Non-pigmented ciliary epithelial cell (primary cell): Measurements from ENCODE around the gene FBLN2.

Source experiments
- DNase-seq: peaks from one replicate; pipeline ENCODE4 v3.0.0-alpha.2; 2010; ENCODE audit warnings: low read depth

The FBLN2 gene

DNA sequence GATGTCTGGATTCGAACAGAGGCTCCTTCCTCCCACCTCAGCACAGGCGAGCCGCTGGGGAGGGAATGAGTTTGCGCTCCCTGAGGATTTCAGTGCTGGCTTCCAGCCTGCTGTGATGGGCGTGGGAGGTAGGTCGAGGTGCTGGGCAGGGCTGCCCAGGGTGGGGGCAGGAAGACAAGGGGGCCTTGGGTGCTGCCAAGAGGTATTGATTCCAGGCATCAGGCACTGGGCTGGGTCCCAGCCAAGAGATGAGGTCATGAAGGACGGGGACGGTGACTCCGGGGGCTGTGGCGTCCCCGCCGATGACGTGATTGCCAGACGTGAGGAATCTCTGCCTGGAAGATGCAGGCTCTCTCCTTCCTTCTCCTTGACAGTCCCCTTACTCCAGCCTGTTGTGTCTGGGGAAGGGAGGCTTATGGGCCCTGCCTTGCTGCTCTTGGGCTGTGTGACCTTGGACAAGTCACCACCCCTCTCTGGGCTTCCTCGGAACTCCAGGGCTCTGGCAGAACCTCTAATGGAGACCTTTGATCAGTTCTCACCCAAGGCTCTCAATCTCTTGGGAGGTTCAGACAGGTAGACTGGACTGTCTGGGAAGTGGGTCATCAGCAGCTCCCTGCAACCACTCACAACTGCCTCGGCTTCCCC lies 116.8 kb downstream of the FBLN2 start:
- no peak for DNase-seq

DNA sequence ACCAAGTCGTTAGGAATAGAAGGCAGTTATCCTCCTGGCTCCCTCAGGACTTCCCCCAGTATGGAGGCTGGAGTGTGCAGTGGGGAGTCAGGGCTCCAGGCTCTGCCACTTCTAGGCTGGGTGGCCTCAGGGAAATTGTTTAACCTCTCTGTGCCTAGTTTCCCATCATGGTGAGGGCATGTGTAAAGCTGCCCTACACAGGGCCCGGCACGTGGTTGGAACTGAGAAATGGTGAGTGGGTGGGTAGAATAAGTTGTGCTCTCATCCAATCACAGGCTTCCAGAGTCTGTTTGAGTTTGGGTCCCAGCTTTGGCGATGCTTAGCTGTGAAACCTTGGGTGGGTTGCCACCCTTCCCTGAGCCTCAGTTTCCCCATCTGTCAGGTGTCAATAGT lies 117.3 kb downstream of the FBLN2 start:
- no peak for DNase-seq

DNA sequence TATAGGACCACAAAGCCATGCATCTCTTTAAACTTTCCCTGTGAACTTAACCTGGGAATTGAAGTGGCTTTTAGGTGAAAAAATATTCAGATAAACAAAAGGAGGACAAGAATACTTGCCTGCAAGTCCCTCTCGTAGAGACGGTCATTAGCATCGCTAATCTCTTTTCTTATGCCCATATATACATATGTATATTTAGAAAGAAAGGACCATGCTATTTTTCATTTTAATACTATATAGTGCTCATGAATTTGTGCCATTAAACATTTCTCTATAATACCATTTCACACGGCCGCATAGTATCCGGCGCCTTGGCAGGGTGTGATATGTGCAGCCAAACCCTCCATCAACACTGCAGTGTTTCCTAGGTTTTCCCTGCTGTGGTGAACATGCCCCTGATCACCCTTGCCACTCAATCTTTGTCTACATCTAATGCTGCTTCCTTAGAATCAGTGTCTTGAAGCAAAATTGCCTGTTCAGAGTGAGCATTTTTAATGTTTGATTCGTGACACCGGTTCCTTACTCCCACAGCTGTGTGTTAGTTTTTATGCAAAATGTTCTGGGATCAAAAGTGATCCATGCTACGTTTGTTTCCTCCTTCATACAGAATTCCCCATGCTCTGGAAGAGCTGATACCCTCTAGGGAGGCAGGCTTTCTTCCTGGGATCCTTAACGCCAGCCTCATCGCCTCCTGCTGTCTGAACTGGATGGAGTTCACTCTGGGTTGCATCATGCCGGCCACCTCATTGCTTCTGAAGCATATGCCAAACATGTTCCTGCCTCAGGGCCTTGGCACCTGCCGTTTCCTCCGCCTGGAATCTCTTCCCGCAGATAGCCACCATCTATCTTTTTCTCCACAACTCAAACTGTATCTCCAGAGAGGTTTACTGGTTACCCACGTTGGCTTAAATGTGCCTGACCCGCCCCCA lies 118.1 kb downstream of the FBLN2 start:
- no peak for DNase-seq

DNA sequence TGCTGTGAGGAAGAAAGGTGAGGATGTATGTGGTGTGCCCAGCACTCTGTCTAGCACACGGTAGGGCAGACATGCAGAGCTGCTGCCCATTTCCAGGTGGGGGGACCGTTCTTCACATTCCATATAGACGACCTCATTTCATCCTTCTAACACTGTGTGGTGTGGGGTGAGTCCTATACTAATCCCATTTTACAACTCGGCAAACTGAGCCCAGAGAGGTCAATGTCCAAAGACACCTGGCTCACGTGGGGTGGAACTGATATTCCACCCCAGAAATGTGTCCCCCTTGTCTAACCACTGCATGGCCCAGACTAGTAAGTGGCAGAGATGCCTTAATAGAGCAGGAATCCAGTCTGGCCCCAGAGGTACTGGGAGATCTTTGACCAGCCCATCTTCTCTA lies 119.2 kb downstream of the FBLN2 start:
- DNase-seq: no peak

DNA sequence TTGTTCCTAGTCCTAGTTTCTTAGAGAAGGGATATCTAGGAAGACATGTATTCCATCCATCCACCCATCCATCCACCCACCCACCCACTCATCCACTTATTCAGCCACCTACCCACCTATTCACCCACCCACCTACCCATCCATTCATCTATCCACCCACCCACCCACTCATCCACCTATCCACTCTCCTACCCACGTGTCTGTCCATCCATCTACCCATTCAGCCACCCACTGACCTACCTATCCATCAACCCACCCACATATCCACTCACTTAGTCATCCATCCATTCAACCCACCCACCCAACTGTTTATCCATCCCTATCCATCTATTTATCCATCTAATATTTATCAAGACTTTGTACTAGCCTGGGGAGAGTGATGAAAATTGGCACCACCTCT lies 120.5 kb downstream of the FBLN2 start:
- DNase-seq: no peak

DNA sequence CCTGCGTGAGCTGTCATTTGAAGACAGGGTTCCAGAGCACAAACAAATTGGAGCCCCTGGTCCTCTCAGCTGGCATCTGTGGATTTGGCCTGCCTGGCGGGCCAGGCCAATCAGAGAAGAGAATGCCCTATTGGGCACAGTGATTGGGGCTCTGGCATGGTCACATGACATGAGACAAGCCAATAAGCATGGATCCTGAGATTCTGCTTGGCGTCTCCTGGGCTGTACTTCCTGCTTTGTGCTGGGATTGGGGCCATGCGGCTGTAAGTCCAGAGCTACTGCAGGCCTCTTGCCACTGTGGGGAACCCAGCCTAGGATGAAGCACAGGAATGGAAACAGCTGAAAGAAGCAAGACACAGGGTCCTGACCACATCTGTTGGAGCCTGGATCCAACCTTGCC lies 121.4 kb downstream of the FBLN2 start:
- no peak for DNase-seq

DNA sequence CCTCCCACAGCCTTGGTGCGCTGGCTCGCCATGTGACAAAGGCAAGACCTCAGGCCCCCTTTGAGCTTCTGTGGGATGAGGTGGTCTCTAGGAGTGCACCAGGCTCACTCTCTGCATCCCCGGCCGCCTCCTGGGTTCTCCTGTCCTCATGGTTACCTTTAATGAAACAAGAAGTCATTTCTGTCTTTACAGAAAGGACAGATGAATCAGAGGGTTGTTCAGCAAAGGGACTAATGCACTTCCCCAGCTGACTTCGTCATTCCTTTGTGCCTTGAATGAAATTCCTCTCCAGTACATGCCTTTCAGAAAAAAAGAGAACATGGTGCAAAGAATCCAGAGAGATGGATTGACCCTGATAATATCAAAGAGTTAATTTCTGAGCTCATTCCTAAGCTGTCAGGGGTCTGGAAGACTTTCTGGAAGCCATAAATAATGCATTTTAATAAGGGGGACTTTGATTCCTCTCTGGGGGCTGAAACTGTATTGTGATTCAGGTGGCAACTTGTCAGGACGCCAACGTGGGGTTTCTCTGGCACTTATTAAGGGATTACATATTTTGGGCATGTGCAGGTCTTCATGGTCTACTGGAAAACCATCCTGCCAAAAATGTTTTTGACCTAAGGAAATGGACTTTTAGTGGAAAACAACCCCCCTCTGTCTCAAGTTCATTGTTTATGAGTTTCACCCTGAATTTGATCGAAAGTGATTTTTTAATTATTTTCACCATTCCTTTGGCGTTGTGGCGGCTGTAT lies 122.7 kb downstream of the FBLN2 start:
- DNase-seq: no peak

DNA sequence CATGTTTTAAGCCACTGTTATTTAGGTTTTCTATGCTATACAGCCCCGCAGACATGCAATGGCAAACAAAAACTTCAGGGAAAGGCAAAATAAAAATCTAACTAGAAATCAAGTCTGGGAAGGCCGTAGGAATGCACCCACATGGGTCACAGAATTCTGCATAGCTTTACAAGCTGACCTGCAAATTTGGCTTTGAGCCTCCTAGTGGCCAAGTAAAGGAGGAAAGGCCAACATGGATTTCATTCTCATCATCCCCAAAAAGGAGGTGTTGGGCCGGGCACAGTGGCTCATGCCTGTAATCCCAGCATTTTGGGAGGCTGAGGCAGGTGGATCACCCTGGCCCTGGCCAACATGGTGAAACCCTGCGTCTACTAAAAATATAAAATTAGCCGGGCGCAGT lies 124.3 kb downstream of the FBLN2 start:
- no peak for DNase-seq

DNA sequence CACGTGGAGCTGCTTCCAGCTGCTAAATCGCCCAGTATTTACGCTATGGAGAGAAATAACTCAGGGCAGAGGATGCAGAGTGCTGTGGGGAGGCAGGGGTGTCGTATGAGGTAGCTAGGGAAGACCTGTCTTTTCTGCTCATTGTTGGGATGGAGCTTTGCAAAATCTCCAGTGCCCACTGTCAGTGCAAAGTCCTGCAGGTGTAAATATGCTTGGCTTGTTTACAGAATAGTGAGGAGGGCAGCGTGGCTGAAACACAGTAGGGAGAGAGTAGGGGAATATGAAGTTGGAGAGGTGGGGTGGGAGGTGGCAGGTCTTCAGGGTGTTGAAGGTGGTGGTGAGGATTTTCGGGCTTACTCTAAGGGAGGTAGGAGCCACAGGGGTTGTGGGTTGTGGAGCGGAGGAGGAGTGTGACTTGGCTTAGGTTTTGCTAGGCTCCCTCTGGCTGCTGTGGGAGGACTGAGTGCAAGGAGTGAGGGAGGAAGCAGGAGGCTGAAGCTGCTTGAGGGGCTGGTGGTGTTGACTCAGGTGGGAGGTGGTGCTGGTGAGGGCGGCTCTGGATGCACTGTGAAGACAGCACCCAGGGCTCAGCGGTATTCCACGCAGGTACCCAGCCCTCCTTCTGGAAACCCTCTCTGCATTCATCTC lies 125.7 kb downstream of the FBLN2 start:
- no peak for DNase-seq

DNA sequence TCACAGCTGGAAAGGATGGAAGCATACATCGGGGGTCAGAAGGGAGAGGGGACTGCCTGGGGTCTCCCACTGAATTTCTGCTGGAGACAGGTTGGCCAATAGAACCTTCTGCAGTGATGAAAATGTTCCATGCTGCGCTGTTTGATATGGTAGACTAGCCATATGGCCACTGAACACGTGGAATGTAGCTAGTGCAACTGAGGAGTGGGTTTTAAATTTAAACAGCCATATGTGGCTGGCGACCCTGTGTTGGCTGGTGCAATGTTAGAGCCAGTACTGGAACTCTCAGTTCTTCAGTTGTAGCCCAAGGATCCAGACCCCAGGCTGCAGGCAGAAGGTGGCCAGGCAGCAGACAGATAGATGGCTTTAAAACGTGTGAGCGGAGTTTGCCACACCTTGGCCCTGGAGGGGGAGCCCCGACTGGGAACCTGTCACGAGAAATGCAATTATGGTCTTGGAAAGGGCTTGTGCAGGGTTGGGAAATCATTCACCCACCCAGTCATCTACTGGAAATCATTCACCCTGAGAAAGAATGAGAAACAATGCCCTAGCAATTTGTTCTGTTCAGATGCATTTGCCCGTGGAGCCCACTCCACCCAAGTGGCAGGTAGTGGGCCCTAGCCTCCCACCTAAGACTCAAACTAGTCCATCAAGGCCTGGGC lies 127.6 kb downstream of the FBLN2 start:
- no peak for DNase-seq

DNA sequence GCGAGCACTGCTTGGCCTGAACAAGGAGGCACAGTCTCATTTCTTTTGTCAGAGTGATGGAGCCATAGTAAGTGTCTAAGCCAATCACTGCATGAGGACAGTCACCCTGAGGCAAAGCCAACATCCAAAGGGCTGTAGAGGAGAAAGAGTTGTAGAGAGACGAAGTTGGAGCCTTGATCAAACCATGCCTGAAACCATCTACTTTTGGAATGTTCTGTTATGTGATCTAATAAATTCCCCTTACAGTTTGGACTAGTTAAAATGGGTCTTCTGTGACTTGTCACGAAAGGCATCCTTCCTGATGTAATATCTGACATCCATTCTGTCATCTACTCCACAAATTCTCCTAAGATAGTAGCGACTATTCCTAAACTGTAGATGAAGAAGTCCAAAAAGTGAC lies 128.3 kb downstream of the FBLN2 start:
- DNase-seq: no peak

DNA sequence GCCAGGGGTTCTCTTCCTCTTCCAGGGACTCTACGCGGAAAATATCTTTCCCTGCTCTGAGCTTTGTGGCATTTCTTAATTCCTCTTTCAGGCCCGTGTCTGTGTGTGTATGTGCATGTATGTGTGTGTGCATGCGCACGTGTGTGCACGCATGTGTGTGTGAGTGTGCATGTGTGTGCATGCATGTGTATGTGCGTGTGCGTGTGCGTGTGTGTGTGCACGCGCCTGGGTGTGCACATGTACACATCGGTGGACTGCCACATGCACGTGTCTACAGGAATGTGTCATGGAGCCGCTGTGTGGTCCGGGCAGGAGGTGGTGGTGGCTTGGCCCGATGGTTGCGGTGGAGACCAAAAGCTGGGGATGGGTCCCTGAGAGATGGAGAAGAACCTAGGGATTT lies 133.0 kb downstream of the FBLN2 start:
- no peak for DNase-seq

DNA sequence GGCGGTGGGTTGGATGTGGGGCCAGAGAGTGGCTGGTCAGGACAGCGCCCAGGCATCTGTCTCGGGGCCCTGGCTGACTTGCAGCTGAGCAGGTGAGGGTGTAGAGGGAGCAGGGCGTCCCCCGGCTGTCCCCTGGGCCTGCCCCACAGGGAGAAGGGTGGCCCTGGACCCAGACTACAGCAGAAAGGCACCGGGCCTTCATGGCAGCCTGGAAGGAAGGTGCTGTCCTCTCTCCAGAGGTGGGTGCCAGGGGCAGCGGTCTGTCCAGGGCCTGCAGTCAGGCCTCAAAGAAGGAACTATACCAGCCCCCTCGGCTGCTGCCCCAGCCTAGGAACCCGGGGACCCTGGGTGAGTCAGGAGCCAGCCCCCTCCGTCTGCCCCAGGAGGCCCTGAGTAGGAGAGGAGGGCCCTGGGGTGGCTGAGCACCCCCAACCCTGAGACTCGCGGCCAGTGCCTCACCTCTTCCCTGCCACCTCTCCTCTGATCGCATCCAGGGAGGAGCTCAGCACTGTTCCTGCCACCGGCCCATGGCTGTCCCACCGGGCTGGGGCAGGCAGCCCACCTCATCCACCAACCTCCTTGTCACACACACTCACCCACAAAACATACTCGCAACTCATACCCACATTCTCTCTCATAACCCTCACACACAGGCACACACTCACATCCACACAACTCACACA lies 133.5 kb downstream of the FBLN2 start:
- no peak for DNase-seq

DNA sequence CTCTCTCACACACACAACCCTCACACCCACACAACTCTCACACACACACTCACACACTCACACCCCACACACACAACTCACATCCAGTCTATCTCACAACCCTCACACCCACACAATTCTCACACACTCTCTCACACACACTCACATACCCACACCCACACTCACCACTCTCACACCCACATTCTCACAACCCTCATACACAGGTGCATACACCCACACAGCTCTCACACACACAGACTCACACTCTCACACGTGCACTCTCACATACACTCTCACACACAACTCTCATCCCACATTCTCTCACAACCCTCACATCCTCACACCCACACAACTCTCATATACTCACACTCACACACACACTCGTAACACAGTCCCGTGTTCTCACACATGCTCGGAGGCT lies 134.4 kb downstream of the FBLN2 start:
- no peak for DNase-seq

DNA sequence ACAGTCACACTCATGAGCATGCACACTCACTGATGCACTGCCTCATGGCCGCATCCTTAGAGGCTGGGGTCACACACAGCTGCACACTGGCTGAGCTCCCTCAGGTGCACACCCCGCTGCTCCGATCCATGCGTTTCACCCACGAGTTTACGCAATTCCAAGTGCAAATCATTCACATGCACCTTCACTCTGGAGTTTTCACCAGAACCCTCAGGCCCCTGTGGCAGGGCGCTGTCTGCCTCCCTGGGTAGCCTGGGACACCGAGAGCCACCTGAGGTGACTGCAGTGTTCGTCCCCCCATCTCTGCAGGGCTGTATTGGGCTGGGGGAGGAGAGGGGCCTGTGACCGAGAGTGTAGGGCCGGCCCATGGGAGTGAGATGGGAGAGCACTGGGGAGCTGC lies 134.8 kb downstream of the FBLN2 start:
- DNase-seq: no peak

DNA sequence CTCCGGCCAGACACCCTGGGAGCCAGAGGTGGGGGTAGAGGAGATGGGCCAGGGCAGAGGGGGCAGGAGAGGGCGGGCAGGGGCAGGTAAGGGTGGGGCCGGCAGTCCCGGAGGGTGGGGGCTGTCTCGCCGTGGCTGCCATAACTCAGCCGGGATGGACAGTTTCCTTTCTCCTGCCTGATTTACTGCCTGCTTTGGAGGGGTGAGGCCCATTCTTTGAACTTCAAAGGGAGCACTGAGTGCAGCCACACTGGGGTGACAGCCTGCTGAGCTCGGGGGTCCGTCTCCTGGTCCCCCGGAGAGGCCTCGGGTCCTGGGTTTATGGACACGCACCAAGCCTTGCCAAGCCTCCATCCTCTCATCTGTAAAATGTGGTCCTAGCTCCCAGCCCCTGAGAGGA lies 135.4 kb downstream of the FBLN2 start:
- DNase-seq: no peak

DNA sequence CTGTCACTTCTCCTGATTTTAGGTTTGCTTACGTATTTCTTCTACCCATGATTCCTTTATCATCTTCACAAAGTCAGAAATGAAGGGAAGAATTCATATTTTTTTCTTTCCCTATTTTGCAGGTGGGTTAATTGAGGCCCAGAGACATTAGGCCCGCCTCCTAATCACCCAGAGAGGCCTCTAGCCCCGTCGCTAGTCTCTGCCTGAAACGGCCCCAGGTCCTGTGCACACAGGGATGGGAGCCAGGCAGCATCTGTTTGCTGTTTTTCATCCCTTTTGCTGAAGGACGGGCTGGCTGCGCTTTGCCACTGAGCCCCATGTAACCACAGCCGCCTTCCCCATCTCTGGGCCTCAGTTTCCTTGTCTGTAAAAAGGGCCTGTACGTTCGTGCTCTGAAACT lies 135.9 kb downstream of the FBLN2 start:
- no peak for DNase-seq

DNA sequence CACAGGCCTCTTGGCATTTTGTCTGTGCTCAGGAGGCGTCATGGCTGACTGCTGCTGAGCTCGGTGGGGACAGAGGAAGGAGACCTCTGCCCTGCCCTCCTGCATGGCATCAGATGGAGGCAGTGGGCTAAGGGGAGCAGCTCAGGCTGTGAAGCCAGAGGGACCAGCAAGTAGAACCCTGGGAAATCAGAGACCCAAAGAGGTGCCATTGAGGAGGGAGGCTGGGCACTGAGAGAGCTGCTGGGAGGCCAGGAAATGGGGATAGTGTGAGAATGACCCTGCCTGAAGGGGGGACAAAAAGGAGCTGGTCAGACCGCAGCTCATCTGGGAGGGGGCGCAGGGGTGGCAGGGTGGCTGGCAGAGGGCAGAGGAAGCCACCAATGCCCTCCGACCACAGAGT lies 136.8 kb downstream of the FBLN2 start:
- DNase-seq: no peak

DNA sequence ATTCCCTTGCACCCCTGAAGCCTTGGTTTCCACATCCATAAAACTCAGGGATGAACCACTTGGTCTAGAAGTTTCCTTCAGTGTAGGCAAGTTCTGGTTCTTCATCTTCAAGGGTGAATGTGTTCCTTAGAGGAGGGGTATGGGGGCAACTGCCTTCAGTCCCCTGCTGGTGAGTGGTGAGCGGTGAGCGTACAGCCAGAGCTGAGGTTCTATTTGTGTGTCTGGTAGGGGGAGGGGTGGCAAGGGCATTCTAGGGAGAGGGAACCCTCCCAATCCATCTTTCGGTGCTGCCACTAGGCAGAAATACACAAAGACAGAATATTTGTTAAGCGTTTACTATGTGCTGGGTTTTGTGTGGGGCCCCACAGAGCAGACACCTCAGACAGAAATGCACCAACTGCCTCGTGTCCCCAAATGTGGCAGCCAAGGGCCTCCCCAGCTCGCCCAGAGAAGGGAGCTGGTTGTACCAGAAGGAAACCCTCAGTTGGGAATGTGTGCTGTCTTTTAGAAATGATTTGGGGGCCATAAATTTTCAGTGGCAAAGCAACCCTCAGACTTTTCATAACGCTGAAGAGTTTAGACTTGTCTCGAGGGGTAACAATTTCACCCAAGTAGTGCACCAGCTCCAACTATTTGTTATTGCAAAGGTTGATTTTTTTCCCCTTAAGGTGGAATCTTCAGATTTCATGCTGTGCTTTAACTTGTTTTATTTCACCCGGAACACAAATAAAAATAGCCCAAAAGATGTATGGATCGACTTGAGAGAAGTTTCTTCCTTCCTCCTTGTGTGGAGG lies 137.6 kb downstream of the FBLN2 start:
- no peak for DNase-seq

DNA sequence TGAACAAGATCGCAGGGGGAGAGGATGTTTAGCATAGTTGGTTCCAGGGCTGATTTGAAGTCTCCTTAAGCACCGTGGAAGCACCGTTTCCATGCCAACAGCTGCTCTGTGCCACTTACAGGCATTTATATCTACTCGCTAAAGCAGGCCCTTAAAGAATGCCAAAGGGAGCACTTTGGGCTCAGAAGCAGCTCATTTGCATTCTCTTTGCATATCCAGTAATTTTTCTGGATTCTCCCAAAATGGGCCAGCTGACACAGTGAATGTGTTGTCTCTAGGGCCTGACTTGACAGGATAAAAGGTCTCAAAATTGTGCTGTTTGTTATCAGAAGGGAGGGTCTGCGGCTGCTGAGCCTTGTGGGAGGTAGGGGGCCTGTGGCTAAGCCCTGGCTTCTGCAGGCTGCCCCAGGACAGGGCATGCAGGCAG lies 138.6 kb downstream of the FBLN2 start:
- DNase-seq: no peak
